K562 (cell line): ENCODE results near the gene SNRPA. TPM values are rescaled to one million over a fixed set of nuclear protein-coding genes. Genes with fewer than 3 reads are reported as not detected.

Experiments
- ARID1B ChIP-seq: fragments of 450-650 bp; IDR thresholded peaks from 2 replicates; pipeline ENCODE4 v1.6.1; 2016; ENCODE audit warnings: antibody characterized with exemption, mild to moderate bottlenecking, inconsistent platforms
- BCOR ChIP-seq: fragments of 450-650 bp; IDR thresholded peaks from 2 replicates; pipeline ENCODE4 v1.6.1; 2016
- BRCA1 ChIP-seq, 2 experiments: fragments of 450-650 bp in 1 of 2; sonication (generic) in 1 of 2; formaldehyde crosslinking in 1 of 2; IDR thresholded peaks; 2 replicates each; pipeline versions ENCODE4 v1.5.0 to v1.6.1; 2017 to 2020; ENCODE audit warnings: mild to moderate bottlenecking in 1 of 2, missing genetic modification reagents in 1 of 2
- CTCF ChIP-seq, 3 experiments: IDR thresholded peaks in 2 of 3; conservative IDR thresholded peaks in 1 of 3; 2 replicates each; pipeline ENCODE4 v1.5.1; 2011 to 2012; ENCODE audit warnings: low read length in 3 of 3, mild to moderate bottlenecking in 3 of 3, control low read depth in 2 of 3, improper control_type of control experiment in 1 of 3, inconsistent platforms in 1 of 3, low read depth in 1 of 3, mixed read lengths in 1 of 3, moderate library complexity in 1 of 3; ENCODE audit not compliant: insufficient read depth in 2 of 3
- E2F5 ChIP-seq: sonication (generic); formaldehyde crosslinking; IDR thresholded peaks from 2 replicates; pipeline ENCODE4 v1.8.0; 2022; ENCODE audit warnings: mild to moderate bottlenecking, missing genetic modification reagents
- HDAC3 ChIP-seq: fragments of 450-650 bp; IDR thresholded peaks from 2 replicates; pipeline ENCODE4 v1.6.1; 2018; ENCODE audit warnings: borderline replicate concordance, mild to moderate bottlenecking, moderate library complexity; ENCODE audit not compliant: partially characterized antibody
- HINFP ChIP-seq: fragments of 450-650 bp; conservative IDR thresholded peaks from 2 replicates; pipeline ENCODE4 v1.6.1; 2016; ENCODE audit warnings: missing genetic modification characterization, low read depth, mild to moderate bottlenecking, control low read depth, missing compliant biosample characterization
- HIVEP1 ChIP-seq: fragments of 250-450 bp; sonication (Bioruptor Pico); IDR thresholded peaks from 2 replicates; pipeline ENCODE4 v1.4.0; 2020; ENCODE audit warnings: mild to moderate bottlenecking
- HNRNPK ChIP-seq: fragments of 200-400 bp; formaldehyde crosslinking; IDR thresholded peaks from one replicate; pipeline ENCODE4 v1.6.1; 2018; ENCODE audit warnings: mild to moderate bottlenecking, low read depth, low read length; ENCODE audit not compliant: poor library complexity, severe bottlenecking
- JUND ChIP-seq, 2 experiments: IDR thresholded peaks; 2 replicates in 1 of 2; 3 replicates in 1 of 2; pipeline ENCODE4 v1.6.1; 2011; ENCODE audit warnings: borderline replicate concordance in 2 of 2, low read depth in 2 of 2, low read length in 2 of 2, improper control_type of control experiment in 1 of 2, missing biosample characterization in 1 of 2, missing genetic modification characterization in 1 of 2, missing genetic modification reagents in 1 of 2
- KAT8 ChIP-seq: fragments of 450-650 bp; IDR thresholded peaks from 2 replicates; pipeline ENCODE4 v1.6.1; 2016; ENCODE audit warnings: low read depth, mild to moderate bottlenecking
- NCOA2 ChIP-seq, 2 experiments: fragments of 450-650 bp; IDR thresholded peaks; 2 replicates each; pipeline ENCODE4 v1.6.1; 2018; ENCODE audit warnings: mild to moderate bottlenecking in 2 of 2, moderate library complexity in 1 of 2; ENCODE audit not compliant: partially characterized antibody in 2 of 2
- NR2F6 ChIP-seq: fragments of 450-650 bp; formaldehyde crosslinking; IDR thresholded peaks from 2 replicates; pipeline ENCODE4 v1.4.0; 2020; ENCODE audit warnings: mild to moderate bottlenecking
- PHF20 ChIP-seq: fragments of 450-650 bp; IDR thresholded peaks from 2 replicates; pipeline ENCODE4 v1.6.1; 2018; ENCODE audit not compliant: partially characterized antibody
- SMAD4 ChIP-seq: fragments of 250-450 bp; sonication (Bioruptor Pico); conservative IDR thresholded peaks from 2 replicates; pipeline ENCODE4 v1.8.0; 2021; ENCODE audit warnings: inconsistent platforms, mild to moderate bottlenecking, moderate library complexity
- TAF15 ChIP-seq: fragments of 200-400 bp; formaldehyde crosslinking; IDR thresholded peaks from 2 replicates; pipeline ENCODE4 v1.6.1; 2017; ENCODE audit warnings: mild to moderate bottlenecking, low read depth, low read length, moderate library complexity
- TCF15 ChIP-seq: fragments of 250-450 bp; sonication (Bioruptor Pico); IDR thresholded peaks from 2 replicates; pipeline ENCODE4 v1.8.0; 2022; ENCODE audit warnings: moderate library complexity, mild to moderate bottlenecking, inconsistent platforms
- ZNF384 ChIP-seq: IDR thresholded peaks from 2 replicates; pipeline ENCODE4 v1.6.1; 2012; ENCODE audit warnings: low read depth, low read length, improper control_type of control experiment
- ZNF431 ChIP-seq: sonication (generic); formaldehyde crosslinking; IDR thresholded peaks from 2 replicates; pipeline ENCODE4 v1.8.0; 2022; ENCODE audit warnings: mild to moderate bottlenecking, missing genetic modification reagents
- ZNF561 ChIP-seq: fragments of 450-650 bp; formaldehyde crosslinking; conservative IDR thresholded peaks from 2 replicates; pipeline ENCODE4 v1.4.0; 2020; ENCODE audit warnings: mild to moderate bottlenecking, moderate library complexity
- polyA plus RNA-seq, 8 experiments: library from polyadenylated mRNA; depleted of rRNA in 4 of 8; stranded (reverse) in 5 of 8; unstranded in 3 of 8; fragments of >200 nt; fragmentation: Nextera tagmentation in 2 of 8; fragmentation: Illumina TruSeq in 1 of 8; extraction: Ambion mirVana in 2 of 8; extraction: Trizol in 1 of 8; gene quantifications; 2 replicates each; pipeline versions ENCODE4 v1.2.1 to v1.2.3, GENCODE V29; 2011 to 2014; ENCODE audit warnings: inconsistent platforms in 1 of 8, missing spikeins in 1 of 8
- total RNA-seq, 7 experiments: library from RNA; depleted of rRNA in 6 of 7; stranded (reverse); fragments of >200 nt in 6 of 7; fragmentation: Illumina TruSeq in 2 of 7; extraction: Trizol in 2 of 7; gene quantifications; 2 replicates each; pipeline versions ENCODE4 v1.2.1 to v1.2.3, GENCODE V29; 2011 to 2021; ENCODE audit warnings: low replicate concordance in 1 of 7

The SNRPA gene
- total and polyA plus RNA-seq, 9 of the 15 experiments (the other 6 are each of a cell fraction or from before 2014, with no cell fraction given), result 16.3 to 311 (median 193) TPM

- TF ChIP-seq ARID1B (peak; percentile 62), BCOR (0 out of 2 replicates have a peak, but pooled peaks have one; percentile 20), HNRNPK (no peak), ZNF561 (CRISPR knock-in tag) (no peak), E2F5 (CRISPR knock-in tag) (no peak), HDAC3 (no peak), KAT8 (no peak), SMAD4 (CRISPR knock-in tag) (peak; percentile 82; the same call in 1 of the 2 replicates), PHF20 (peak; percentile 90), TCF15 (CRISPR knock-in tag) (peak; percentile 91; the same call in 1 of the 2 replicates), CTCF (IDR thresholded peaks at IDR 0.05 in 2 of 3, conservative IDR thresholded peaks at IDR 0.05 in 1 of 3; ENCODE audit: insufficient read depth in 2 of 3, low read depth in 1 of 3, low read length in 3 of 3) (no peak), JUND (IDR thresholded peaks at IDR 0.05; ENCODE audit: borderline replicate concordance, low read depth, low read length) (no peak; the same call in 1 of the 2 replicates), JUND (tag; IDR thresholded peaks at IDR 0.05; ENCODE audit: borderline replicate concordance, low read depth, low read length) (peak; percentile 54; the same call in 2 of the 3 replicates), ZNF384 (no peak), HIVEP1 (no peak), NCOA2 (IDR thresholded peaks at IDR 0.05; ENCODE audit: partially characterized antibody in 2 of 2) (no peak), BRCA1 (IDR thresholded peaks at IDR 0.05) (no peak), BRCA1 (CRISPR knock-in tag; IDR thresholded peaks at IDR 0.05) (no peak), TAF15 (no peak), NR2F6 (CRISPR knock-in tag) (peak; percentile 91; the same call in 1 of the 2 replicates), ZNF431 (CRISPR knock-in tag) (no peak), HINFP (tag) (peak; percentile 51; the same call in 1 of the 2 replicates)
These were observed 737 bp upstream of the SNRPA start, which contains the start of gene ACTMAP (continued) for GRCh38 chr19:40750058-40750873.
